Measurements from ENCODE around the gene ITIH3.

Gene ITIH3

DNA sequence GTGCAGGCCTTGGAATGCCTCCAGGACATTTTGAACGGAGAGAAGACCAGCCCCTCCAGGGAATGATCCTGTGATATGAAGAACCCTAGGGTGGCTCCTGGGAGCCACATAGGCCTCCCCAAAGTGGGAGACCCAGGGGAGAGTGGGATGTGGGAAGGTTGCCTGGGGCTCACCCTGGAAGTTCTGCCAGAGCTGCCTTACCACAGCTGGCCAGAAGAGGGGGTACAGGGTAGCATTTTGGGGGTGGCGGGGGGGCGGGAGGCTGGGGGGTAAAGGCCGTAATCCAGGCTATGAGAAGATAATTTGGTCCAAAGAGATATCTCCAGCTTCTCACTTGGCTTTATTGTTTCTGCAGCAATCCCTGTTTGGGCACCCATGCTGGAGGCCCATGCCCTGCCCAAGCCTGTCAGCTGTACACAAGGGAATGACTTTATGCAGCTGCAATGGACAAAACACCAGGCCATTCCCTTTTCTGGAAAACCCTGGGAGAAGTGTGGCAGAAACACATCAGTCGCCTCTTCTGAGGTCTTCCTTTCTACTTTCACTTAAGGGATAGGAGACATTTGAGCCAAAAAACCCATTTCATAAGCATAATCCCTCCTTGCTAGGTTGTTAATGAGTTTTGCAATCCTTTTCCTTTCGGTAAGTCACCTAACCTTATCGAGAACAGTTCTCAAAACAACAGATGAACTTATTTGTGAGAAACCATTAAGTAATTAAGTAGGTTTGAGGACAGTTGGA lies 51.3 kb downstream of the ITIH3 start:
- DNase-seq (ENCODE audit: low read depth): no peak

DNA sequence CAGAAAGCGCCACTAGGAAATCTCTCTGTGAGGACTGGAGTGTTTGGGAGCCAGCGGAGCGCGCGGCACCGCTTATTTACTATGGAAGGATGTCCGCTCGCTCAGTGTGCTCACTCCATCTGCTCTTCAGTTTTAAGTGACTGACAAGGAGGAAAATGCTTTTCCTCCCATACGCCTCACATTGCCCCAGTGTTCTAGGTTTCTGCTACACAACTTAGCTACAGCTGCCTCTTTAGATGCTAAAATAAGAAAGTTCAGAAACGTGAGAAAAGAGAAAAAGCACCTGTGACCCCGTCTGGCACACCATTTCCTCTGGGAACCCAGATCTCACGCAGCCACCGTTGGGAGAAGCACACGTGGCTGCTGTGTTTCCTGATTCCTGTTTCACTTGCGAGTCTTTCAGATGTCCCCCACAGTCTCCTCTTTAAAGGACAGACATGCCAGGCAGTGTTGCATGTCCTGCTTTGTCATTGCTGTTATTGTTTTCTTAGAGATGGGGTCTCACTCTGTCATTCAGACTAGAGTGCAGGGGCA lies 51.9 kb downstream of the ITIH3 start:
- no peak for DNase-seq (ENCODE audit: low read depth)

DNA sequence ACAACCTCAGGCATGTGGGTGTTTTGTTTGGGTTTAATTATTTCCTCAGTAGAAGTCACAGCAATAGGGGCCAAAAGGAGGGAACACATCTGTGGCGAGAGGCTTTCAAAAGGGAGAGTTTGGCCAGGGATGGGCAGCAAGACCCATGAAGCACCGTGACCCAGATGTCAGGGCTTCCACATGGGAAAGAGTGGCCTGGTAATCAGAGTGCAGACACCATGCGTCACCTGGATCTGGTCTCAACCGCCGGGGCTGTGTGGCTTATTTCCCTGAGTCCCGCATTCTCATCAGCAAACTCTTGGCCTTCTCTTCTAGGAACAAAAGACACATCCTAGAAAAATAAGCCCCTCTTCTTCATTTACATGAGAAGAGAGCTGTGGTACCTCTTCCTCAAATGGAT lies 52.6 kb downstream of the ITIH3 start:
- DNase-seq (ENCODE audit: low read depth): no peak

DNA sequence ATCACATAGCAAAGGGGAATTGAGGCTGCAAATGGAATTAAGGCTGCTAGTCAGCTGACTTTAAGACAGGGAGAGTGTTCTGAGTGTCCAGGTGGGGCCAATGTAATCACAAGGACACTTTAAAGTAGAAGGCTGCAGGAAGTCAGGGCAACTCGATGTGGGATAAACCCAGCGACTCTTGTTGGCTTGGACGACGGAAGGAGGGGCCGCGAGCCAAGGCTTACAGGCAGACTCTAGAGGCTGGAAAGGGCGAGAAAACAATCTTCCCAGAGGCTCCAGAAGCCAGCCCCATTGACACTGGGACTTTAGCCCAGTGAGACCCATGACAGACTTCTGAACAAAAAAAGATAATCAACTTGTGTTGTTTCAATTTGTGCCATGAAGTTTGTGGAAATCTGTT lies 53.1 kb downstream of the ITIH3 start:
- DNase-seq (ENCODE audit: low read depth): no peak

DNA sequence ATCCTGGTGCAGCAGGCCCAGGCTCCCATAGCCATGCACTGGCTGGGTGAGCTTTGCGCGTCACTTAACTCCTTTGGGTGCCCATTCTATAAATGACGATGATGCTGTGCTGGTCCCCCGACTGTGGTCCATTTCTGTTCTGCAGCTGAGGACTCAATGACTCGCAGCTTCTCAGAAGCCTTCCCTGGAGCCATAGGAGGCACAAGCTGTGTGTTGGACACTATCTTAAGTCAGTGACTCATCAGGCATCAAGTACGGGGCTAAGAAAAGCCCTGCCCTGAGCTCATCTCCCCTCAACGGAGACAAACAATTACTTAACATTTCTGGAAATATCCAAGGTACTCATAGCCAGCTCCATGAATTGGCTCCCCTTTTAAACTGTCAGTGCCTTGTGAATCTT lies 54.0 kb downstream of the ITIH3 start:
- no peak for DNase-seq (ENCODE audit: low read depth)

DNA sequence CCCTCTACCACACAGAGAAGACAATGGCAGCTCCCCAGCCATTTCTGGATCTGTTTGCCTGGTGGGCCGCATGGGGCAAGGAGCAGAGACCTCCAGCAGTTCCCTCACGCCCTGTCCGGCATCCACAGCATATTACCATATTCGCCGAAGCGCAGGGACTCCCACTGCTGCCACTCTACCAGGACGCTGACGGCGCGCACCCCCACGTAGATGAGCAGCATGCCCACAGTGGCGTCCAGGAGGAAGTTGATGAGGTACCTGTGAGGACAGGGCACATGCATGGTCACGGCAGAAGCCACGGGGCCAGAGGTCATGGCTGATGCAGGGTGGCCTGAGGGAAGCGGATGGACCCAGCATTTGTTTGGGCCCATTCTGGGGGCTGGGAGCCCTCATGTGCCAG lies 55.1 kb downstream of the ITIH3 start:
- no peak for DNase-seq (ENCODE audit: low read depth)

DNA sequence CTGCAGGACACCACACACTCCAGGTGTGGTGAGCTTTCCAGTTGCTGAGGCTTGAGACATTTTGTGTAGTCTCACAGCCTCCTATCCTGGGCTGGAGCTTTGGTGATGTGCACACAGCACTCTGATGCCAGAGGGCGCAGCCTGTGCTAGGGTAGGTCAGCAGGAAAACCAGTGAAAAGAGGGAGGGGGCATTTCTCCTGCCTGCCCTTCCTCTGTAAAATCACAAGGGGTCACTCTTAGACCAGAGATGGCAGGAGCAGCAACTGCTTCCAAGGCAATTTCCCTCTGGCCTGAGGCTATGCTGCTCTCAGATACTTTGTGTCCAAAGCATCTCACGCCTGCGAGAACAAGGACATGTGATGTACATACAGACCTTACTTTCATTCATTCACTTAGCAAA lies 56.8 kb downstream of the ITIH3 start:
- DNase-seq (ENCODE audit: low read depth): no peak

DNA sequence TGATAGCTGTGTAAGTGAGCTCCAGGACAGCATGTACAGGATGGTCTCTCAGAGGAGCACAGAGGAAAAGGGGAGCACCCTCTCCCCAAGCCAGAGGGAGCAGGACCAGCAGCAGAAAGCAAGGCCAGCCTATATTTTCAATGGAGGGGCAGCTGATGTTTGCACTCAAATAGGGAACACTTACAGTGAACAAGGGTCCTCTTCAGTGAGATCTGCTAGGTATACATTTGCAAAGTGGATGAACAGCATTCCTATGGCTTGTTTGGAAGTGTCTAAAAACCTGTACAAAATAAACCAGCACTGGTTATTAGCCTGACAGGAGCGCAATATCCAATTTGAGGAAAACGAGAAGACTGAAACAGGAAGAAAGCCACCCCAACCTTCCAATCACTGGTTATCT lies 57.8 kb downstream of the ITIH3 start:
- no peak for DNase-seq (ENCODE audit: low read depth)

DNA sequence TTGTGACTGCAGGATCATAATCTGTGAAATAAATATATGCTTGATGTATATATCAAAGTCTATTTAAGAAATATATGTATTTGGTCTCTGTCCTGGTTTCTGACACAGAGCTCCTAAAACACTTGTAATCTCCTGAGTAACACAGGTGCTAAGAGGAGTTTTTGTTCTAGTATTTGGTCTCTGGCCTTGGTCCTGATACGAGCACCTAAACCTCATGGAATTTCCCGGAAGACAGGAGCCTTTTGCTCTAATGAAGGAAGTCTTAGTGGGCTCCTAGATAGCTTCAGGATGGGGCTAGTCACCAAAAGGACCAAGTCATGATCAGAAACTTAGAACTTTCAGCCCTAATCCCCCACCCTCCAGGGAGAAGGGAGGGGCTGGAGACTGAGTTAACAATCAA lies 59.4 kb downstream of the ITIH3 start:
- no peak for DNase-seq (ENCODE audit: low read depth)

DNA sequence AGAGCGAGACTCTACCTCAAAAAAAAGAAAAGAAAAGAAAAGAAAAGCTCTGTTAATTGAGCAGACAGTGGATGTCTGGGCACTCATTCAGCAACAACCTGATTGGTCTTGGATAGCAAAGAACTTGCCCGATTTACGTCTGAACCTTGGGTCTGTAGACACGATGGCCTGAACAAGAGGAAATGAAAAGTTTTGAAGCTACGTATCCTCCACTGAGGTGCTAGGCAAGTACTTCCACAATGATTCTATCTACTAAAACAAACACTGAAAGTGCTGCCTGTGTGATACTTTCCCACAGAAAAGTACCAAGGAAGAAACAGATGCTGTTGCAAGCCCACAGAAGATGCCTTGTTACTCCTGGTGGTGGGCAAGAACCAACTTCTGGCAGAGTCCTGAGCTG lies 62.1 kb downstream of the ITIH3 start:
- no peak for DNase-seq (ENCODE audit: low read depth)

DNA sequence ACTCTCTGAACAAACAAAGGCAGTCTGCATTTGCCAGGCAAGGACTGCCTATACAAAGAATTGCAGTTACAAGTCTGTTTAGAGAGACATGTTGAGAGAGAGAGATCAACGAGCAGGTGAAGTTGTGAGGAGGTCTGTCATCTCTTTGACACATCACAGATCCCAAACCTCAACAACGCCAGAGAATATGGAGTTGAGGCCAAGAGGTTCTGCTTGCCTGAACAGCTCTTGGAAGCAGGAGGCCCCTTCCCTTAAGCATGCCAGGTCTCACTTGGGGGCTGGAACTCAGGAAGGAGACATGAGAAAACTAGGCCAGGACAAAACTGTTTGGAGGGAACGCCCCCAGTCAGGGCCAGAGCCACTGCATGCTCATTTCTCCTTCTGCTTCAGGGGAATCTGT lies 62.5 kb downstream of the ITIH3 start:
- DNase-seq (ENCODE audit: low read depth): no peak

DNA sequence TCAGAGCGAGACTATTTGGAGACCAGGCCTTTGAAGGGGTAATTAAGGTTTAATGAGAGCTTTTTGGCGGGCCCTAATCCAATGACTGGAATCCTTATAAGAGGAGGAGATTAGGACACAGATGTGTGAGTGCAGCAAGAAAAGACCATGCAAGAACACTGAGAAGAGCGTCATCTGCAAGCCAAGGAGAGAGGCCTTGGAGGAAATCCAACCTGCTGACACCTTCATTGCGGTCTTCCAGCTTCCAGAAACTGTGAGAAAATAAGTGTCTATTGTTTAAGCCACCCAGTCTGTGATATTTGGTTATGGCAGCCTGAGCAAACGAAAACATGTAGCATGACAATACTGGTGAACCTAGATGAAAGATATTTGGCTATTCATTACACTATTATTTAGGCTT lies 63.3 kb downstream of the ITIH3 start:
- DNase-seq (ENCODE audit: low read depth): no peak
